Measurements from ENCODE around the gene NUDT10. TPM values are rescaled to one million over a fixed set of nuclear protein-coding genes. Genes with fewer than 3 reads are reported as not detected.

NUDT10 gene
- 1.0 and 1.1 TPM in 2 replicates for polyA plus RNA-seq (2013)

DNA sequence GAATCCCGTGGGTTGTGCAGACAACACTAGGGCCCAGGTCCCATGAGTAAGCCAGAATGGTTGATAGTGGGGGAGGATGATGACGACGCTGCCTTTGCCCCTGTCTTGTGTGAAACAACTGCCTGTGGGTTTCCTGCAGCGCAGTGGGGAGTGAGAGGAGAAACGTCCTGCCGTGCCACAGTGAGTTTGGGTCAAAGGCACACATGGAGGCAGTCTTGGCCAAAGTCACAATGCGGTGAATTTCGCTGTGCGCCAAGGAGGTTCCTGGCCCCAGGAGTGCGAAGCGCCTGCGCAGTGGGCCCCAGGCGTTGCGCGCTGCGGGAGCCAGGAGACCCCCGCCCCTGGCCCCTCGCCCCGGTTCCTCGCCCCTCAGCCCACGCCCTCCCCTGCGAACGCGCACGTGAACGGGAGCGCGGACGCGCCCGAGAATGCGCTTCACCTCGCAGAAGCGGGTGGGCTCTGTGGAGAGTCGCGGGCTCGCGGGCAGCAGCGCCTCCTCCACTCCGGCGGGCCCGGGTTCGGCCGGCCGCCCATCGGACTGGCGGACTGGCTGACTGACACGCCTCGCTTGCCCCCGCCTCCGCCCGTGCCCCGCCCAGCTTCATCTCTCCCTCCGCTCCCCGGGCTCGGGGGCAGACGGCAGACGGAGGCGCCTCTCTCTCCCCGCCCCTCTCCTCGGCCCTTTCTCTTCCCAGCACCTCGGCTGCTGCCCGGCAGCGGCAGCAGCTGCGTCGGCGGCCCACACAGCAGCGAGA lies at the start of gene NUDT10:
Gene NUDT10 (plus strand): TSS at position 635 of the 755 bp plus-strand sequence. CDS start 144 bp downstream, outside the sequence.
- Histone ChIP-seq H2AK5ac (ENCODE audit: low read length) (no peak within 1 kb of the TSS), H2AFZ (ENCODE audit: insufficient read depth, low read length, poor library complexity) (no peak within 1 kb of the TSS), H3K27ac (ENCODE audit: low read depth, low read length) (no peak within 1 kb of the TSS), H3K4me1 (ENCODE audit: control insufficient read depth in 1 of 2, insufficient read depth in 2 of 2, low read length in 2 of 2) (peaks cover 0 to 2% of the 10 kb centered on the region in 2 experiments), H3K79me2 (ENCODE audit: control insufficient read depth, insufficient read depth, low read length, poor library complexity) (no peaks in the 10 kb centered on the region), H2BK12ac (ENCODE audit: low read length) (no peak within 1 kb of the TSS), H4K12ac (ENCODE audit: low read depth, low read length) (no peak within 1 kb of the TSS), H3K9me3 (ENCODE audit: insufficient read depth, low read depth, low read length) (no peaks in the 10 kb centered on the region), H3K36me3 (ENCODE audit: control insufficient read depth in 1 of 2, insufficient read depth in 2 of 2, low read length in 2 of 2) (no peaks in the 10 kb centered on the region), H3K4me2 (ENCODE audit: low read length) (peak within 1 kb of the TSS; percentile 88), H3K9ac (ENCODE audit: low read length) (no peak within 1 kb of the TSS), H2BK5ac (ENCODE audit: low read depth, low read length, poor library complexity) (no peak within 1 kb of the TSS), H3K79me1 (ENCODE audit: low read length) (no peaks in the 10 kb centered on the region), H3K4me3 (ENCODE audit: low read depth, low read length) (peak within 1 kb of the TSS; percentile 72), H4K91ac (ENCODE audit: low read depth, low read length) (no peak within 1 kb of the TSS), H3K27me3 (ENCODE audit: insufficient read depth, low read length) (no peaks in the 10 kb centered on the region), H2BK120ac (ENCODE audit: insufficient read depth, low read length, poor library complexity) (no peak within 1 kb of the TSS), H4K8ac (ENCODE audit: low read depth, low read length) (no peak within 1 kb of the TSS), H3K18ac (ENCODE audit: low read length) (no peak within 1 kb of the TSS), H3K4ac (ENCODE audit: low read depth, low read length) (no peak within 1 kb of the TSS), H3K23ac (ENCODE audit: low read length) (no peak within 1 kb of the TSS), H3K14ac (ENCODE audit: low read length) (no peak within 1 kb of the TSS)
- peak in 1 of 2 donors; percentile 25 for DNase-seq
- WGBS (ENCODE audit: extremely low coverage, insufficient coverage, insufficient read length): no CpG with 5 or more reads among the region's 68 CpGs

DNA sequence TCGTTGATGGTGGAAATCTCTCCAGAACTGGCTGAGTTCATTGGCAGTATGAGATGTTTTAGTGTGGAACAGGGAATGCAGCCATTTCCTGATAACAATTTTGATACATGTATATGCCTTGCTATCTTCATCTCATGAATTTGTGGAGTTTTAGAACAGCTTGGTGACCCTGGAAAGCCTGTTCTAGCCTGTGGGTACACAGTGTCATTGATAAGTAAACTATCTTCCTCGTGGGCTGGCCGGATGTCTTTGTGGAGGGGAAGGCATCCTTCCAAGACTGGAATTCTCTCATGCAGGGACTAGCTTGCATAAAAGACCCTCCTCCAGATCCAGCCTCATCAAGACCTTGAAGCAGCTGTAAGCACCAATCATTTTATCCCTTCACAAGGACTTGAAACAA lies 40.2 kb upstream of the NUDT10 start:
- H4K8ac ChIP-seq (ENCODE audit: low read depth, low read length): no peak overlapping the region
- no peaks in the 10 kb centered on the region for H3K79me2 ChIP-seq (ENCODE audit: control insufficient read depth, insufficient read depth, low read length, poor library complexity)
- H3K4me1 ChIP-seq (ENCODE audit: control insufficient read depth in 1 of 2, insufficient read depth in 2 of 2, low read length in 2 of 2): no peaks in the 10 kb centered on the region
- no peak overlapping the region for H3K18ac ChIP-seq (ENCODE audit: low read length)
- no peaks in the 10 kb centered on the region for H3K79me1 ChIP-seq (ENCODE audit: low read length)
- H3K14ac ChIP-seq (ENCODE audit: low read length): no peak overlapping the region
- H2AK5ac ChIP-seq (ENCODE audit: low read length): no peak overlapping the region
- H3K4me3 ChIP-seq (ENCODE audit: low read depth, low read length): no peak overlapping the region
- H3K23ac ChIP-seq (ENCODE audit: low read length): no peak overlapping the region
- no peak overlapping the region for H4K12ac ChIP-seq (ENCODE audit: low read depth, low read length)
- H3K4ac ChIP-seq (ENCODE audit: low read depth, low read length): no peak overlapping the region
- H3K27ac ChIP-seq (ENCODE audit: low read depth, low read length): no peak overlapping the region
- WGBS (ENCODE audit: extremely low coverage, insufficient coverage, insufficient read length): no CpG with 5 or more reads among the region's 3 CpGs
- no peak overlapping the region for H3K9ac ChIP-seq (ENCODE audit: low read length)
- no peak overlapping the region for H2BK12ac ChIP-seq (ENCODE audit: low read length)
- H3K4me2 ChIP-seq (ENCODE audit: low read length): no peak overlapping the region
- H3K9me3 ChIP-seq (ENCODE audit: insufficient read depth, low read depth, low read length): no peaks in the 10 kb centered on the region
- no peaks in the 10 kb centered on the region for H3K27me3 ChIP-seq (ENCODE audit: insufficient read depth, low read length)
- no peak overlapping the region for H4K91ac ChIP-seq (ENCODE audit: low read depth, low read length)
- H2BK120ac ChIP-seq (ENCODE audit: insufficient read depth, low read length, poor library complexity): no peak overlapping the region
- no peak overlapping the region for H2BK5ac ChIP-seq (ENCODE audit: low read depth, low read length, poor library complexity)
- DNase-seq: no peak
- no peak overlapping the region for H2AFZ ChIP-seq (ENCODE audit: insufficient read depth, low read length, poor library complexity)
- H3K36me3 ChIP-seq (ENCODE audit: control insufficient read depth in 1 of 2, insufficient read depth in 2 of 2, low read length in 2 of 2): no peaks in the 10 kb centered on the region

DNA sequence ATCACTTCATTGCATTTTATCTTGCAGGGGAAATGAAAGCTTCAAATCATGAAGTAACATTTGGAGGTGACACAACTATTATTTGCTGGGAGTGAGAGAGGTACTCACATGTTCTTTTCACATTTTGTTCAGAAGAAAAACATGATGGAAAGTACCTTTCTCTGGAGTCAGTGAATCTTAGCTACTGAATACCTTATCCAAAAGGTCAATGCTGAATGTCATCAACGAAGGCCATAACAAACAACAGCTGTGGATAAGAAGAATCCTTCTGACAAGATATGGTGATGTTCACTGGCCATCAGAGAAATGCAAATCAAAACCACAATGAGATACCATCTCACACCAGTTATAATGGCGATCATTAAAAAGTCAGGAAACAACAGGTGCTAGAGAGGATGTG lies 36.5 kb upstream of the NUDT10 start:
- no peak overlapping the region for H2BK12ac ChIP-seq (ENCODE audit: low read length)
- H4K12ac ChIP-seq (ENCODE audit: low read depth, low read length): no peak overlapping the region
- WGBS (ENCODE audit: extremely low coverage, insufficient coverage, insufficient read length): no CpG with 5 or more reads among the region's 2 CpGs
- H4K8ac ChIP-seq (ENCODE audit: low read depth, low read length): no peak overlapping the region
- no peak overlapping the region for H2BK5ac ChIP-seq (ENCODE audit: low read depth, low read length, poor library complexity)
- no peaks in the 10 kb centered on the region for H3K79me1 ChIP-seq (ENCODE audit: low read length)
- no peak overlapping the region for H3K9ac ChIP-seq (ENCODE audit: low read length)
- no peaks in the 10 kb centered on the region for H3K27me3 ChIP-seq (ENCODE audit: insufficient read depth, low read length)
- no peak overlapping the region for H3K4me3 ChIP-seq (ENCODE audit: low read depth, low read length)
- no peak overlapping the region for H2AK5ac ChIP-seq (ENCODE audit: low read length)
- H2AFZ ChIP-seq (ENCODE audit: insufficient read depth, low read length, poor library complexity): no peak overlapping the region
- no peaks in the 10 kb centered on the region for H3K9me3 ChIP-seq (ENCODE audit: insufficient read depth, low read depth, low read length)
- no peak overlapping the region for H3K4me2 ChIP-seq (ENCODE audit: low read length)
- no peak overlapping the region for H3K18ac ChIP-seq (ENCODE audit: low read length)
- H3K4me1 ChIP-seq (ENCODE audit: control insufficient read depth in 1 of 2, insufficient read depth in 2 of 2, low read length in 2 of 2): no peaks in the 10 kb centered on the region
- DNase-seq: no peak
- no peak overlapping the region for H3K27ac ChIP-seq (ENCODE audit: low read depth, low read length)
- no peak overlapping the region for H3K14ac ChIP-seq (ENCODE audit: low read length)
- H3K4ac ChIP-seq (ENCODE audit: low read depth, low read length): no peak overlapping the region
- H4K91ac ChIP-seq (ENCODE audit: low read depth, low read length): no peak overlapping the region
- no peak overlapping the region for H3K23ac ChIP-seq (ENCODE audit: low read length)
- H2BK120ac ChIP-seq (ENCODE audit: insufficient read depth, low read length, poor library complexity): no peak overlapping the region
- H3K79me2 ChIP-seq (ENCODE audit: control insufficient read depth, insufficient read depth, low read length, poor library complexity): no peaks in the 10 kb centered on the region
- H3K36me3 ChIP-seq (ENCODE audit: control insufficient read depth in 1 of 2, insufficient read depth in 2 of 2, low read length in 2 of 2): no peaks in the 10 kb centered on the region

DNA sequence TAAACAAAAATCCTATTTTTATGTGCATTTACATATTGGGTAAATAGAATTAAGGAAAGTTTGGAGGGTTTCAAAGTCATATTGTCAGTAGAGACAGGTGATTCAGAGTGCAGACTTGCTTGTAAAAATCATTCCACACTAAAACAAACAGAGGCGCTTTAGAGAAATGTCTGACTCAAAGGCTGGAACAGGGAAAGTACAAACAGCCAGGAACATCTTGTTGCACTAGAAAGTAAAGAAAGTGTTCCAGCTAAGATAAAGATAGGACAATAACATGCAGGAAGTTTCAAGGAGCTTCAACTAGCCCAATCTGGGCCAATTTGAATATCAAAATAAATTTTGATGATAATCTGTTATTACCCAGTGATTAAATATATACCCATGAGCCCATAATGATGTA lies 16.4 kb upstream of the NUDT10 start:
- Histone ChIP-seq H4K91ac (ENCODE audit: low read depth, low read length) (no peak overlapping the region), H4K8ac (ENCODE audit: low read depth, low read length) (no peak overlapping the region), H2BK5ac (ENCODE audit: low read depth, low read length, poor library complexity) (no peak overlapping the region), H3K79me1 (ENCODE audit: low read length) (no peaks in the 10 kb centered on the region), H2AK5ac (ENCODE audit: low read length) (no peak overlapping the region), H3K4me3 (ENCODE audit: low read depth, low read length) (no peak overlapping the region), H3K4ac (ENCODE audit: low read depth, low read length) (no peak overlapping the region), H3K4me2 (ENCODE audit: low read length) (no peak overlapping the region), H3K23ac (ENCODE audit: low read length) (no peak overlapping the region), H4K12ac (ENCODE audit: low read depth, low read length) (no peak overlapping the region), H3K27me3 (ENCODE audit: insufficient read depth, low read length) (no peaks in the 10 kb centered on the region), H2BK120ac (ENCODE audit: insufficient read depth, low read length, poor library complexity) (no peak overlapping the region), H3K4me1 (ENCODE audit: control insufficient read depth in 1 of 2, insufficient read depth in 2 of 2, low read length in 2 of 2) (no peaks in the 10 kb centered on the region), H3K14ac (ENCODE audit: low read length) (no peak overlapping the region), H2AFZ (ENCODE audit: insufficient read depth, low read length, poor library complexity) (no peak overlapping the region), H2BK12ac (ENCODE audit: low read length) (no peak overlapping the region), H3K79me2 (ENCODE audit: control insufficient read depth, insufficient read depth, low read length, poor library complexity) (no peaks in the 10 kb centered on the region), H3K9ac (ENCODE audit: low read length) (no peak overlapping the region), H3K9me3 (ENCODE audit: insufficient read depth, low read depth, low read length) (no peaks in the 10 kb centered on the region), H3K18ac (ENCODE audit: low read length) (no peak overlapping the region), H3K36me3 (ENCODE audit: control insufficient read depth in 1 of 2, insufficient read depth in 2 of 2, low read length in 2 of 2) (no peaks in the 10 kb centered on the region), H3K27ac (ENCODE audit: low read depth, low read length) (no peak overlapping the region)
- no CpG with 5 or more reads among the region's 1 CpG for WGBS (ENCODE audit: extremely low coverage, insufficient coverage, insufficient read length)
- DNase-seq: no peak
